Measurements from ENCODE around the gene CHCHD10. TPM values are rescaled to one million over a fixed set of nuclear protein-coding genes. Genes with fewer than 3 reads are reported as not detected.
A peak's percentile ranks its signal among the peaks of the same experiment; 100 is the strongest.

Gene CHCHD10
- total and polyA plus RNA-seq, 10 of the 15 experiments (the other 5 are each of a cell fraction or from before 2014, with no cell fraction given), result 13.2 to 241 (median 128) TPM

GRCh38 chr22:23763579-23763945, 4.2 kb downstream of the CHCHD10 start (continued):
- TF ChIP-seq SUZ12 (IDR thresholded peaks at IDR 0.05; ENCODE audit: unreplicated experiment) (no peak), MTA2 (IDR thresholded peaks at IDR 0.05; ENCODE audit: low read depth) (no peak)

- Histone ChIP-seq H3K4me1 (ENCODE audit: control insufficient read depth, insufficient read depth, low read length) (peaks cover 25% of the 10 kb centered on the region), H3K27ac (ENCODE audit: control insufficient read depth, insufficient read depth) (peak within 1 kb of the TSS; percentile 32; the same call in 1 of the 2 replicates), H3K36me3 (ENCODE audit: control insufficient read depth in 2 of 2, insufficient read depth in 2 of 2, low read length in 1 of 2) (no peaks in the 10 kb centered on the region; a peak in 1 of 4 replicates), H3K4me3 (peak within 1 kb of the TSS; percentile 56; the same call in 1 of the 2 replicates), H4K20me1 (ENCODE audit: control insufficient read depth, insufficient read depth) (no peaks in the 10 kb centered on the region; the same call in 1 of the 2 replicates), H3K4me2 (ENCODE audit: control insufficient read depth, insufficient read depth) (peak within 1 kb of the TSS; percentile 94), H3K9me3 (replicated peaks; ENCODE audit: control insufficient read depth, insufficient read depth, low read length) (no peaks in the 10 kb centered on the region), H3K9ac (ENCODE audit: control insufficient read depth, insufficient read depth, low read length) (peak within 1 kb of the TSS; percentile 10), H2AFZ (ENCODE audit: control insufficient read depth, low read depth, low read length) (peak within 1 kb of the TSS; percentile 63), H3K79me2 (ENCODE audit: control insufficient read depth, insufficient read depth, low read length) (peaks cover 23% of the 10 kb centered on the region), H3K27me3 (replicated peaks in 1 of 2; ENCODE audit: control insufficient read depth in 2 of 2, insufficient read depth in 2 of 2, low read length in 1 of 2) (no peaks in the 10 kb centered on the region)
- SMC1A ChIA-PET (ENCODE audit: uncharacterized antibody, unreplicated experiment), result interaction anchor here (0.5 to 2.0 kb wide), 2 partner anchors 9 to 767 kb away, joined by 3 to 8 read pairs; partner anchors contain the start of gene VPREB3
- TF ChIP-seq BRCA1 (IDR thresholded peaks at IDR 0.05; ENCODE audit: low read depth, low read length) (no peak), IKZF1 (conservative IDR thresholded peaks at IDR 0.05) (peak; percentile 27), SIX5 (IDR thresholded peaks at IDR 0.05; ENCODE audit: low read depth, low read length, severe bottlenecking) (no peak)
- no TSS peak for BruUV-seq (replicated peaks)
- WGBS (ENCODE audit: insufficient coverage, insufficient replicate concordance, low lambda C conversion rate, missing lambda C conversion rate), result 27% methylated on average over 23 of the region's 23 CpGs
- no peak for FAIRE-seq
- RAD21 ChIA-PET (ENCODE audit: unreplicated experiment), result interaction anchor here (1.4 to 1.5 kb wide), 2 partner anchors 12 to 94 kb away, joined by 3 to 5 read pairs; partner anchors contain the start of genes SLC2A11 and ZNF70
- in situ Hi-C loops (cut with MboI) (no loop called here), intact Hi-C loops (cut with micrococcal nuclease; ENCODE audit: unreplicated experiment) (no loop called here)
- no peak for DNase-seq (ENCODE audit: low read depth, low spot score)
- POLR2A ChIA-PET, result interaction anchor here (0.9 to 1.3 kb wide), 2 partner anchors 8 to 9 kb away, joined by 3 to 5 read pairs; no protein-coding TSS in a partner anchor
- CTCF ChIA-PET, result interaction anchor here (0.7 to 1.1 kb wide), 3 partner anchors 9 to 84 kb away, joined by 3 to 4 read pairs (median 4); partner anchors contain the start of gene VPREB3
- 0 out of 3 replicates have a peak, but pooled peaks have one; percentile 2 for ATAC-seq
Observed at GRCh38 chr22:23762842-23763578, 4.8 kb downstream of the CHCHD10 start, which contains the start of gene C22orf15. TSS of gene C22orf15 (plus strand) at chr22:23762990. CDS start at chr22:23763307, 317 bp downstream.

Measured in GM12878 (cell line).